Measurements from ENCODE around the gene MCM7. TPM values are rescaled to one million over a fixed set of nuclear protein-coding genes. Genes with fewer than 3 reads are reported as not detected.
A peak's percentile ranks its signal among the peaks of the same experiment; 100 is the strongest.
"Not testable (repeated sequence)": the region's sequence is repeated elsewhere in the genome, so short reads cannot be mapped to it uniquely, and the experiment has no call there.

The MCM7 gene
- total RNA-seq, 1 experiment from 2014 or later = 240 TPM

- Histone ChIP-seq H3K36me3 (ENCODE audit: control insufficient read depth, insufficient read depth, low read length) (no peaks in the 10 kb centered on the region), H3K4me1 (no peaks in the 10 kb centered on the region; the same call in 1 of the 2 replicates), H3K9me3 (no peaks in the 10 kb centered on the region), H3K4me3 (ENCODE audit: low read depth, low read length) (peak overlapping the region; percentile 21), H3K27me3 (replicated peaks; ENCODE audit: control insufficient read depth, insufficient read depth, low read length) (no peaks in the 10 kb centered on the region)
- Mint-ChIP-seq H3K9me3 (ENCODE audit: unreplicated experiment) (no peaks in the 10 kb centered on the region), H3K27ac (ENCODE audit: unreplicated experiment) (peak overlapping the region; percentile 77), H3K4me3 (ENCODE audit: unreplicated experiment) (peak overlapping the region; percentile 95), H3K4me1 (ENCODE audit: low read depth, unreplicated experiment) (peaks cover 9% of the 10 kb centered on the region), H3K36me3 (ENCODE audit: insufficient read depth, unreplicated experiment) (peaks cover 42% of the 10 kb centered on the region), H3K27me3 (ENCODE audit: insufficient read depth, unreplicated experiment) (no peaks in the 10 kb centered on the region)
- BruUV-seq (replicated peaks) = no TSS peak
- ChIA-PET CTCF (interaction anchor here (0.6 to 1.7 kb wide), 8 partner anchors 9 to 280 kb away, joined by 3 to 7 read pairs (median 4); partner anchors contain the start of genes GAL3ST4 and ZCWPW1), POLR2A (interaction anchor here (1.0 to 1.8 kb wide), 11 partner anchors 9 to 99 kb away, joined by 3 to 12 read pairs (median 5); partner anchors contain the start of genes AP4M1, GPC2, MBLAC1 and MCM7)
- intact Hi-C loops (cut with micrococcal nuclease; ENCODE audit: unreplicated experiment) = loop anchor here (1.0 kb wide), 1 partner anchor 10 kb away; the partner anchor contains the start of gene TRAPPC14
- TF ChIP-seq CTCF (IDR thresholded peaks at IDR 0.05; ENCODE audit: insufficient read depth in 1 of 2, low read depth in 1 of 2, low read length in 1 of 2, severe bottlenecking in 1 of 2, unreplicated experiment in 1 of 2) = no peak
- no peak for DNase-seq
These were observed 47.0 kb upstream of the MCM7 start for GRCh38 chr7:100148225-100148558.

GRCh38 chr7:100147278-100147677 lies 46.1 kb upstream of the MCM7 start:
- CTCF ChIA-PET = interaction anchor here (0.6 kb wide), 2 partner anchors 19 to 52 kb away, joined by 4 to 5 read pairs; no protein-coding TSS in a partner anchor
- Mint-ChIP-seq H3K27ac (ENCODE audit: unreplicated experiment) (no peak overlapping the region), H3K4me1 (ENCODE audit: low read depth, unreplicated experiment) (peaks cover 9% of the 10 kb centered on the region), H3K4me3 (ENCODE audit: unreplicated experiment) (no peak overlapping the region), H3K36me3 (ENCODE audit: insufficient read depth, unreplicated experiment) (peaks cover 35% of the 10 kb centered on the region), H3K9me3 (ENCODE audit: unreplicated experiment) (no peaks in the 10 kb centered on the region), H3K27me3 (ENCODE audit: insufficient read depth, unreplicated experiment) (no peaks in the 10 kb centered on the region)
- H3K9me3 ChIP-seq = no peaks in the 10 kb centered on the region
- TF ChIP-seq CTCF (IDR thresholded peaks at IDR 0.05; ENCODE audit: insufficient read depth in 1 of 2, low read depth in 1 of 2, low read length in 1 of 2, severe bottlenecking in 1 of 2, unreplicated experiment in 1 of 2) = no peak
- no peaks in the 10 kb centered on the region for H3K36me3 ChIP-seq (ENCODE audit: control insufficient read depth, insufficient read depth, low read length)
- no peaks in the 10 kb centered on the region; the same call in 1 of the 2 replicates for H3K4me1 ChIP-seq
- POLR2A ChIA-PET = no interaction called here
- no peaks in the 10 kb centered on the region for H3K27me3 ChIP-seq (replicated peaks; ENCODE audit: control insufficient read depth, insufficient read depth, low read length)
- intact Hi-C loops (cut with micrococcal nuclease; ENCODE audit: unreplicated experiment) = no loop called here
- no TSS peak for BruUV-seq (replicated peaks)
- no peak for DNase-seq
- no peak overlapping the region for H3K4me3 ChIP-seq (ENCODE audit: low read depth, low read length)

GRCh38 chr7:100146350-100146749 lies 45.2 kb upstream of the MCM7 start:
- H3K9me3 Mint-ChIP-seq (ENCODE audit: unreplicated experiment); intact Hi-C loops (cut with micrococcal nuclease; ENCODE audit: unreplicated experiment); H3K4me1 ChIP-seq; DNase-seq; BruUV-seq (replicated peaks); H3K4me3 Mint-ChIP-seq (ENCODE audit: unreplicated experiment); H3K27me3 ChIP-seq (replicated peaks; ENCODE audit: control insufficient read depth, insufficient read depth, low read length); H3K27ac Mint-ChIP-seq (ENCODE audit: unreplicated experiment); POLR2A ChIA-PET; H3K9me3 ChIP-seq; H3K4me3 ChIP-seq (ENCODE audit: low read depth, low read length); H3K27me3 Mint-ChIP-seq (ENCODE audit: insufficient read depth, unreplicated experiment); H3K4me1 Mint-ChIP-seq (ENCODE audit: low read depth, unreplicated experiment); H3K36me3 ChIP-seq (ENCODE audit: control insufficient read depth, insufficient read depth, low read length): not testable (repeated sequence)
- CTCF ChIA-PET = interaction anchor here (0.7 kb wide), 1 partner anchor 184 kb away, joined by 4 read pairs; no protein-coding TSS in a partner anchor
- H3K36me3 Mint-ChIP-seq (ENCODE audit: insufficient read depth, unreplicated experiment) = peaks cover 25% of the 10 kb centered on the region
